ENCODE measurements around the gene RNF167.

Gene RNF167

DNA sequence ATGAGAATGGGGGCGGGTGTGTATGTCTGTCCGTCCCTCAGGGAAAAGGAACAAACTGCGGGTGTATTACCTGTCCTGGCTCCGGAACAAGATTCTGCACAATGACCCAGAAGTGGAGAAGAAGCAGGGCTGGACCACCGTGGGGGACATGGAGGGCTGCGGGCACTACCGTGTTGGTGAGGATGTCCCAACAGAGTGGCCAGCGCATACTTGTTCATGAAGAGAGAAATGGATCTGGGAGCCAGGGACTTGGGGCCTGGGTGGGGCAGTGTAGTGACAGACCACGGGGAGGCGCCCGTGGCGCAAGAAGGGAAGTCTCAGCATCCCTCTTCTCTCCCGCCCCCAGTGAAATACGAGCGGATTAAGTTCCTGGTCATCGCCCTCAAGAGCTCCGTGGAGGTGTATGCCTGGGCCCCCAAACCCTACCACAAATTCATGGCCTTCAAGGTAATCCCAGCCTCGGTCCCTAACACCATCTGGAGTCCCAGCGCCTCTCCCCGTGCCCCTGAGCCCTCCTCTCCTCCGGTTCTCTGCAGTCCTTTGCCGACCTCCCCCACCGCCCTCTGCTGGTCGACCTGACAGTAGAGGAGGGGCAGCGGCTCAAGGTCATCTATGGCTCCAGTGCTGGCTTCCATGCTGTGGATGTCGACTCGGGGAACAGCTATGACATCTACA lies 44.3 kb upstream of the RNF167 start:
- TF ChIP-seq, protein P1, sequence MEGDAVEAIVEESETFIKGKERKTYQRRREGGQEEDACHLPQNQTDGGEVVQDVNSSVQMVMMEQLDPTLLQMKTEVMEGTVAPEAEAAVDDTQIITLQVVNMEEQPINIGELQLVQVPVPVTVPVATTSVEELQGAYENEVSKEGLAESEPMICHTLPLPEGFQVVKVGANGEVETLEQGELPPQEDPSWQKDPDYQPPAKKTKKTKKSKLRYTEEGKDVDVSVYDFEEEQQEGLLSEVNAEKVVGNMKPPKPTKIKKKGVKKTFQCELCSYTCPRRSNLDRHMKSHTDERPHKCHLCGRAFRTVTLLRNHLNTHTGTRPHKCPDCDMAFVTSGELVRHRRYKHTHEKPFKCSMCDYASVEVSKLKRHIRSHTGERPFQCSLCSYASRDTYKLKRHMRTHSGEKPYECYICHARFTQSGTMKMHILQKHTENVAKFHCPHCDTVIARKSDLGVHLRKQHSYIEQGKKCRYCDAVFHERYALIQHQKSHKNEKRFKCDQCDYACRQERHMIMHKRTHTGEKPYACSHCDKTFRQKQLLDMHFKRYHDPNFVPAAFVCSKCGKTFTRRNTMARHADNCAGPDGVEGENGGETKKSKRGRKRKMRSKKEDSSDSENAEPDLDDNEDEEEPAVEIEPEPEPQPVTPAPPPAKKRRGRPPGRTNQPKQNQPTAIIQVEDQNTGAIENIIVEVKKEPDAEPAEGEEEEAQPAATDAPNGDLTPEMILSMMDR (conservative IDR thresholded peaks at IDR 0.05; ENCODE audit: low read length): 0 out of 2 replicates have a peak, but pooled peaks have one; percentile 6
- DNase-seq (ENCODE audit: low read depth): no peak
- H3K4me3 ChIP-seq (ENCODE audit: low read length): no peak overlapping the region

DNA sequence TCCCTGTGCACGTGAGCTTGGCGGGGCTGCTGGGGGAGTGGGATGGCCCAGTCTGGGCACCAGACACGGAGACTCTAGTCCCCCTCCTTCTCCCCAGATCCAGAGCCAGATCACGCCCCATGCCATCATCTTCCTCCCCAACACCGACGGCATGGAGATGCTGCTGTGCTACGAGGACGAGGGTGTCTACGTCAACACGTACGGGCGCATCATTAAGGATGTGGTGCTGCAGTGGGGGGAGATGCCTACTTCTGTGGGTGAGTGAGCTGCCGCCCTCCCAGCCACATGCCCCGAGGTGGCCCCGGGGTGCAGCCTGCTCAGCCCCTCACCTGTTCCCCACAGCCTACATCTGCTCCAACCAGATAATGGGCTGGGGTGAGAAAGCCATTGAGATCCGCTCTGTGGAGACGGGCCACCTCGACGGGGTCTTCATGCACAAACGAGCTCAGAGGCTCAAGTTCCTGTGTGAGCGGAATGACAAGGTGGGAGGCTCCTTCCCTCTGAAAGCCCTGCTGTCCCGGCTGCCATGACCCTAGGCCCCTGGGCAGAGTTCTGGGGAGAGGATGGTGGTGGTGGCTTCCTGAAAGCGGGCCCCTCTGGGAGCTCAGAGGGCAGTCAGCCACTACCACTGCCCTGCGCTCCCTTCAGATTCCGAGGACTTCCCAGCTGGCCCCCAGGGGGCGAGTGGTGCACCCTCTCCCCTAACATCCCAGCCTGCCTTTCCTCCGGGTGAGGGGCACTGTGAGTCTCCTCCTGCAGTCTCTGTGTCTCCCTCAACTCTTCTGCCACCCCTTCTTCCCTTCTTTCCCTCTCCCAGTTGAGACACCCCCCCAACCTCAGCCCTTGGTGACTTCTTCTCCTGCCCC lies 43.5 kb upstream of the RNF167 start:
- TF ChIP-seq, protein P1 (conservative IDR thresholded peaks at IDR 0.05; ENCODE audit: low read length): no peak
- no peak overlapping the region for H3K4me3 ChIP-seq (ENCODE audit: low read length)
- DNase-seq (ENCODE audit: low read depth): no peak

DNA sequence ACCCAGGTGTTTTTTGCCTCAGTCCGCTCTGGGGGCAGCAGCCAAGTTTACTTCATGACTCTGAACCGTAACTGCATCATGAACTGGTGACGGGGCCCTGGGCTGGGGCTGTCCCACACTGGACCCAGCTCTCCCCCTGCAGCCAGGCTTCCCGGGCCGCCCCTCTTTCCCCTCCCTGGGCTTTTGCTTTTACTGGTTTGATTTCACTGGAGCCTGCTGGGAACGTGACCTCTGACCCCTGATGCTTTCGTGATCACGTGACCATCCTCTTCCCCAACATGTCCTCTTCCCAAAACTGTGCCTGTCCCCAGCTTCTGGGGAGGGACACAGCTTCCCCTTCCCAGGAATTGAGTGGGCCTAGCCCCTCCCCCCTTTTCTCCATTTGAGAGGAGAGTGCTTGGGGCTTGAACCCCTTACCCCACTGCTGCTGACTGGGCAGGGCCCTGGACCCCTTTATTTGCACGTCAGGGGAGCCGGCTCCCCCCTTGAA lies 42.8 kb upstream of the RNF167 start:
- no peak for DNase-seq (ENCODE audit: low read depth)
- H3K4me3 ChIP-seq (ENCODE audit: low read length): no peak overlapping the region
- TF ChIP-seq, protein P1 (conservative IDR thresholded peaks at IDR 0.05; ENCODE audit: low read length): no peak

DNA sequence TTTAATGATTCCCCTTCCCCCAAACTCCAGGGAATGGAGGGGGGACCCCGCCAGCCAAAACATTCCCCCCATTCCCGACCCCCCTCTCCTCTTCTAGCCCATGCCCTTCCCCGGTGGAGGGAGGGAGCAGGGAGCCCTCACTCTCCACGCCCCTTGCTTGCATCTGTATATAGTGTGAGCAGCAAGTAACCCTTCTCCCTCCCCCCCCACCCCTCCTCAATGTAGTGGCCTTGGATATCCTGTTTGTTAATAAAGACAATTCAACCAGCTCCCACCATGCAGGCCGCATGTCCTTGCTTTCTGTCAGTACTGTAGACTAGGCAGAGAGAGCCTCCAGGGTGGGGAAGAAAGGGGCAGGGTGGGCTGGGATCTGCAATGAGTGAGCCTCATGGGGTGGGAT lies 42.3 kb upstream of the RNF167 start:
- TF ChIP-seq, protein P1 (conservative IDR thresholded peaks at IDR 0.05; ENCODE audit: low read length): no peak
- DNase-seq (ENCODE audit: low read depth): no peak
- H3K4me3 ChIP-seq (ENCODE audit: low read length): no peak overlapping the region

DNA sequence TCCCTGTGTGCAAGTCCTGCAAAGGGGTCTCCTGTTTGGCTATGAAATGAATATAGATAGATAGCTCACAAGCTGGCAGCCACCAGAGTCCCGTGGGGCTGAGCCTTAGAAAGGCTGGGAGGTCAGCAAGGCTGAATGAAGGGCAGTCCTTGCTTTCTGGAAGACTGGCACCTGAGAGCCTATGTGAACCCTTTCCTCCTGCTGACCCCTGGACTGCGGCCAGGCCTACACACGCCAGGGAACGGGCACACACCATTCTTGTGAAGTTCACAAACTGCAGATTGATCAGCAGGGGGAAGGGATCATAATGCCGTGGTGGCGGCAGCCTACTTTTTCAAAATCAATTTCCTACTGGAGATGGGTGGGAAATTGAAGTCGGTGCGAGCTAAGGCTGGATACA lies 41.7 kb upstream of the RNF167 start:
- TF ChIP-seq, protein P1 (conservative IDR thresholded peaks at IDR 0.05; ENCODE audit: low read length): no peak
- no peak overlapping the region for H3K4me3 ChIP-seq (ENCODE audit: low read length)
- no peak for DNase-seq (ENCODE audit: low read depth)

DNA sequence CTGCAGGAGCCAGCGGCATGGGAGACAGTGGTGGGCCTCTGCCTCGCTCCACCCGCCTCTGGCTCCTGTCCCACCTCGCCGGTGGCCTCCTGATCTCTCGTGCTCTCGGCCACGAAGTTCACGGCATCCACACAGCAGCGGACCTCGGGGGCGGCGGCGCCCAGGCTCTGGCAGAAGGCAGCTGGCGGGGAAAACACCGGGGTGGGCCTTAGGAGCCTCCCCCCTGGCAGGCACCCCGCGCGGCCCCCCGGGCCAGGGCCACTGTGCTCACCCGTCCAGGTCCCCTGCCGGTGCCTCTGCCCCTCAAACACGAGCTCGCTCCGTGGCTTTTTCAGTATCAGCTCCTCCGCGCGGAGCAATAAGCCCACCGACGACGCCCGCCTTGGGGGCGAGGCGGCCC lies 41.1 kb upstream of the RNF167 start:
- no peak for DNase-seq (ENCODE audit: low read depth)
- TF ChIP-seq, protein P1 (conservative IDR thresholded peaks at IDR 0.05; ENCODE audit: low read length): no peak
- H3K4me3 ChIP-seq (ENCODE audit: low read length): peak overlapping the region; percentile 69

All from AG10803 (cell line).